GM12878 (cell line): ENCODE results near the gene CA6. TPM values are rescaled to one million over a fixed set of nuclear protein-coding genes. Genes with fewer than 3 reads are reported as not detected.

Experiments used
- BACH1 ChIP-seq: fragments of 450-650 bp; IDR thresholded peaks from 2 replicates; pipeline ENCODE4 v1.6.1; 2017; ENCODE audit warnings: mild to moderate bottlenecking, borderline replicate concordance
- BCL11A ChIP-seq: IDR thresholded peaks from 2 replicates; pipeline ENCODE4 v1.6.1; 2011; ENCODE audit warnings: low read depth, low read length
- CHD2 ChIP-seq: IDR thresholded peaks from 2 replicates; pipeline ENCODE4 v1.6.1; 2011; ENCODE audit warnings: low read depth, low read length, improper control_type of control experiment, borderline replicate concordance
- CREM ChIP-seq: IDR thresholded peaks from 2 replicates; pipeline ENCODE4 v1.6.1; 2014; ENCODE audit warnings: antibody characterized with exemption, low read depth
- ETV6 ChIP-seq, 2 experiments: fragments of 450-650 bp in 1 of 2; IDR thresholded peaks in 1 of 2; conservative IDR thresholded peaks in 1 of 2; 2 replicates each; pipeline ENCODE4 v1.6.1; 2014; ENCODE audit warnings: antibody characterized with exemption in 1 of 2, borderline replicate concordance in 1 of 2, low read depth in 1 of 2, mild to moderate bottlenecking in 1 of 2, moderate library complexity in 1 of 2
- NFIC ChIP-seq: IDR thresholded peaks from 2 replicates; pipeline ENCODE4 v1.6.1; 2012; ENCODE audit warnings: low read depth, mild to moderate bottlenecking, inconsistent platforms, low read length, moderate library complexity
- NFYA ChIP-seq: IDR thresholded peaks from 2 replicates; pipeline ENCODE4 v1.6.1; 2011; ENCODE audit warnings: low read depth, mild to moderate bottlenecking, low read length, improper control_type of control experiment, borderline replicate concordance
- NR2C2 ChIP-seq: IDR thresholded peaks from 2 replicates; pipeline ENCODE4 v1.6.1; 2011; ENCODE audit warnings: borderline replicate concordance, low read depth; ENCODE audit not compliant: control insufficient read depth, insufficient read length
- POLR2A ChIP-seq: IDR thresholded peaks from 2 replicates; pipeline ENCODE4 v1.6.1; 2011; ENCODE audit warnings: low read depth, mild to moderate bottlenecking, low read length
- RAD51 ChIP-seq: fragments of 450-650 bp; IDR thresholded peaks from 2 replicates; pipeline ENCODE4 v1.6.1; 2016; ENCODE audit warnings: moderate library complexity, mild to moderate bottlenecking, inconsistent platforms
- RELA ChIP-seq: fragments of 450-650 bp; IDR thresholded peaks from 2 replicates; pipeline ENCODE4 v1.8.0; 2014; ENCODE audit warnings: borderline replicate concordance; ENCODE audit not compliant: partially characterized antibody
- SREBF2 ChIP-seq: IDR thresholded peaks from 2 replicates; pipeline ENCODE4 v1.6.1; 2012; ENCODE audit warnings: mild to moderate bottlenecking, low read length
- SRF ChIP-seq, 2 experiments: IDR thresholded peaks; 2 replicates each; pipeline ENCODE4 v1.6.1; 2011; ENCODE audit warnings: low read depth in 2 of 2, low read length in 2 of 2, mild to moderate bottlenecking in 1 of 2, moderate library complexity in 1 of 2
- SUPT20H ChIP-seq: IDR thresholded peaks from 2 replicates; pipeline ENCODE4 v1.6.1; 2011; ENCODE audit warnings: low read depth, mild to moderate bottlenecking, low read length, moderate library complexity, borderline replicate concordance; ENCODE audit not compliant: control insufficient read depth
- SUZ12 ChIP-seq: fragments of 200-600 bp; sonication (generic); IDR thresholded peaks from one replicate; pipeline ENCODE4 v1.6.1; 2018; ENCODE audit warnings: antibody characterized with exemption, mild to moderate bottlenecking; ENCODE audit not compliant: unreplicated experiment
- WRNIP1 ChIP-seq: IDR thresholded peaks from 2 replicates; pipeline ENCODE4 v1.6.1; 2011; ENCODE audit warnings: low read depth, low read length, improper control_type of control experiment, borderline replicate concordance
- polyA plus RNA-seq, 11 experiments: library from polyadenylated mRNA; depleted of rRNA in 4 of 11; unstranded in 6 of 11; stranded (reverse) in 5 of 11; fragments of >200 nt; fragmentation: Nextera tagmentation in 4 of 11; fragmentation: Illumina TruSeq in 1 of 11; extraction: Ambion mirVana in 4 of 11; extraction: Trizol in 1 of 11; gene quantifications; 1 replicate in 1 of 11; 2 replicates in 10 of 11; pipeline versions ENCODE4 v1.2.1 to v1.2.3, GENCODE V29; 2011 to 2016; ENCODE audit warnings: inconsistent platforms in 2 of 11, missing spikeins in 2 of 11, low read depth in 1 of 11
- total RNA-seq, 4 experiments: library from RNA; depleted of rRNA in 3 of 4; stranded (reverse); fragments of >200 nt in 3 of 4; fragmentation: Illumina TruSeq in 1 of 4; extraction: Trizol in 1 of 4; gene quantifications; 2 replicates each; pipeline versions ENCODE4 v1.2.1 to v1.2.3, GENCODE V29; 2013 to 2021
- TF ChIP-seq, protein P1 (sequence below): fragments of 450-650 bp; IDR thresholded peaks from 2 replicates; pipeline ENCODE4 v1.6.1; 2017; ENCODE audit warnings: low read depth, mild to moderate bottlenecking, moderate library complexity
- TF ChIP-seq, protein P2 (sequence below): IDR thresholded peaks from 2 replicates; pipeline ENCODE4 v1.6.1; 2011; ENCODE audit warnings: low read depth, mild to moderate bottlenecking, low read length, moderate library complexity, borderline replicate concordance; ENCODE audit errors: extremely low read depth
- TF ChIP-seq, protein P3 (sequence below): fragments of 450-650 bp; IDR thresholded peaks from 2 replicates; pipeline ENCODE4 v1.6.1; 2017; ENCODE audit warnings: borderline replicate concordance
- TF ChIP-seq, protein P4 (sequence below): fragments of 450-650 bp; IDR thresholded peaks from 2 replicates; pipeline ENCODE4 v1.6.1; 2018; ENCODE audit warnings: mild to moderate bottlenecking, low read depth, moderate library complexity; ENCODE audit not compliant: partially characterized antibody
- TF ChIP-seq, protein P5 (sequence below): fragments of 450-650 bp; formaldehyde crosslinking; IDR thresholded peaks from 2 replicates; pipeline ENCODE4 v1.4.0; 2020; ENCODE audit warnings: mild to moderate bottlenecking, moderate library complexity

CA6 gene
- total and polyA plus RNA-seq, 10 of the 15 experiments (the other 5 are each of a cell fraction or from before 2014, with no cell fraction given) = not detected

DNA sequence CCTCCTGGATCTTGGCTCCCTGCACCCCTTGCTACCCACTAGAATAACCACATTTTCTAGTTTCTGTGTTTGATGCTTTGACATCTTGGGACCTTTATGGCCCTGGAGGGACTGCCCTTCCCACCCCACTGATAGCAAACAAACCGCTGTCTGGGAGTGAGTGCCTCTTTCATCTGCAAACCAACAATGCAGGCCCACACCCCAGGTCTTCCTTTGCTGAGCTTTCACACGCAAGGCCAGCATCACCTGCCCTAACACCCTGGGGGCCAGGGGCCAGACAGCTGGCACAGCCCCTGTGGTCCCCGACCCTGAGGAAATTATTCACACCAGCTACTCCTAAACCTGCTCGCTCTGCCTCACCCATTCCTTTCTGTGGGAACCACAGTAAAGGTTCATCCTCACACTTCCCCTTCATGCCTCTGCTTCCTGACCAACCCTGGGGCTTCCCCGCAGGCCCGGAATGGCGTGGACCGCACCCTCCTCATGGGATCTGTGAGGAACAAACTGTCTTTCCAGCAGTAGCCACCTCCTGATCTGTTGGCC lies 65.2 kb downstream of the CA6 start (continued):
- TF ChIP-seq NFIC (no peak), BACH1 (no peak), SREBF2 (no peak), RAD51 (no peak), POLR2A (no peak), WRNIP1 (no peak), NFYA (no peak), ETV6 (conservative IDR thresholded peaks at IDR 0.05 in 1 of 2, IDR thresholded peaks at IDR 0.05 in 1 of 2; ENCODE audit: borderline replicate concordance in 1 of 2, low read depth in 1 of 2) (no peak), SRF (IDR thresholded peaks at IDR 0.05; ENCODE audit: low read depth in 2 of 2, low read length in 2 of 2) (no peak), SUPT20H (no peak), SUZ12 (no peak), NR2C2 (no peak), CHD2 (0 out of 2 replicates have a peak, but pooled peaks have one; percentile 46), BCL11A (no peak), RELA (no peak), CREM (no peak)
- TF ChIP-seq, protein P1, sequence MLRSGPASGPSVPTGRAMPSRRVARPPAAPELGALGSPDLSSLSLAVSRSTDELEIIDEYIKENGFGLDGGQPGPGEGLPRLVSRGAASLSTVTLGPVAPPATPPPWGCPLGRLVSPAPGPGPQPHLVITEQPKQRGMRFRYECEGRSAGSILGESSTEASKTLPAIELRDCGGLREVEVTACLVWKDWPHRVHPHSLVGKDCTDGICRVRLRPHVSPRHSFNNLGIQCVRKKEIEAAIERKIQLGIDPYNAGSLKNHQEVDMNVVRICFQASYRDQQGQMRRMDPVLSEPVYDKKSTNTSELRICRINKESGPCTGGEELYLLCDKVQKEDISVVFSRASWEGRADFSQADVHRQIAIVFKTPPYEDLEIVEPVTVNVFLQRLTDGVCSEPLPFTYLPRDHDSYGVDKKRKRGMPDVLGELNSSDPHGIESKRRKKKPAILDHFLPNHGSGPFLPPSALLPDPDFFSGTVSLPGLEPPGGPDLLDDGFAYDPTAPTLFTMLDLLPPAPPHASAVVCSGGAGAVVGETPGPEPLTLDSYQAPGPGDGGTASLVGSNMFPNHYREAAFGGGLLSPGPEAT = peak; percentile 55; the same call in 1 of the 2 replicates
- TF ChIP-seq, protein P2, sequence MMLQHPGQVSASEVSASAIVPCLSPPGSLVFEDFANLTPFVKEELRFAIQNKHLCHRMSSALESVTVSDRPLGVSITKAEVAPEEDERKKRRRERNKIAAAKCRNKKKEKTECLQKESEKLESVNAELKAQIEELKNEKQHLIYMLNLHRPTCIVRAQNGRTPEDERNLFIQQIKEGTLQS = no peak
- TF ChIP-seq, protein P3, sequence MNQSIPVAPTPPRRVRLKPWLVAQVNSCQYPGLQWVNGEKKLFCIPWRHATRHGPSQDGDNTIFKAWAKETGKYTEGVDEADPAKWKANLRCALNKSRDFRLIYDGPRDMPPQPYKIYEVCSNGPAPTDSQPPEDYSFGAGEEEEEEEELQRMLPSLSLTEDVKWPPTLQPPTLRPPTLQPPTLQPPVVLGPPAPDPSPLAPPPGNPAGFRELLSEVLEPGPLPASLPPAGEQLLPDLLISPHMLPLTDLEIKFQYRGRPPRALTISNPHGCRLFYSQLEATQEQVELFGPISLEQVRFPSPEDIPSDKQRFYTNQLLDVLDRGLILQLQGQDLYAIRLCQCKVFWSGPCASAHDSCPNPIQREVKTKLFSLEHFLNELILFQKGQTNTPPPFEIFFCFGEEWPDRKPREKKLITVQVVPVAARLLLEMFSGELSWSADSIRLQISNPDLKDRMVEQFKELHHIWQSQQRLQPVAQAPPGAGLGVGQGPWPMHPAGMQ = no peak
- TF ChIP-seq, protein P4, sequence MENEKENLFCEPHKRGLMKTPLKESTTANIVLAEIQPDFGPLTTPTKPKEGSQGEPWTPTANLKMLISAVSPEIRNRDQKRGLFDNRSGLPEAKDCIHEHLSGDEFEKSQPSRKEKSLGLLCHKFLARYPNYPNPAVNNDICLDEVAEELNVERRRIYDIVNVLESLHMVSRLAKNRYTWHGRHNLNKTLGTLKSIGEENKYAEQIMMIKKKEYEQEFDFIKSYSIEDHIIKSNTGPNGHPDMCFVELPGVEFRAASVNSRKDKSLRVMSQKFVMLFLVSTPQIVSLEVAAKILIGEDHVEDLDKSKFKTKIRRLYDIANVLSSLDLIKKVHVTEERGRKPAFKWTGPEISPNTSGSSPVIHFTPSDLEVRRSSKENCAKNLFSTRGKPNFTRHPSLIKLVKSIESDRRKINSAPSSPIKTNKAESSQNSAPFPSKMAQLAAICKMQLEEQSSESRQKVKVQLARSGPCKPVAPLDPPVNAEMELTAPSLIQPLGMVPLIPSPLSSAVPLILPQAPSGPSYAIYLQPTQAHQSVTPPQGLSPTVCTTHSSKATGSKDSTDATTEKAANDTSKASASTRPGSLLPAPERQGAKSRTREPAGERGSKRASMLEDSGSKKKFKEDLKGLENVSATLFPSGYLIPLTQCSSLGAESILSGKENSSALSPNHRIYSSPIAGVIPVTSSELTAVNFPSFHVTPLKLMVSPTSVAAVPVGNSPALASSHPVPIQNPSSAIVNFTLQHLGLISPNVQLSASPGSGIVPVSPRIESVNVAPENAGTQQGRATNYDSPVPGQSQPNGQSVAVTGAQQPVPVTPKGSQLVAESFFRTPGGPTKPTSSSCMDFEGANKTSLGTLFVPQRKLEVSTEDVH = no peak
- TF ChIP-seq, protein P5, sequence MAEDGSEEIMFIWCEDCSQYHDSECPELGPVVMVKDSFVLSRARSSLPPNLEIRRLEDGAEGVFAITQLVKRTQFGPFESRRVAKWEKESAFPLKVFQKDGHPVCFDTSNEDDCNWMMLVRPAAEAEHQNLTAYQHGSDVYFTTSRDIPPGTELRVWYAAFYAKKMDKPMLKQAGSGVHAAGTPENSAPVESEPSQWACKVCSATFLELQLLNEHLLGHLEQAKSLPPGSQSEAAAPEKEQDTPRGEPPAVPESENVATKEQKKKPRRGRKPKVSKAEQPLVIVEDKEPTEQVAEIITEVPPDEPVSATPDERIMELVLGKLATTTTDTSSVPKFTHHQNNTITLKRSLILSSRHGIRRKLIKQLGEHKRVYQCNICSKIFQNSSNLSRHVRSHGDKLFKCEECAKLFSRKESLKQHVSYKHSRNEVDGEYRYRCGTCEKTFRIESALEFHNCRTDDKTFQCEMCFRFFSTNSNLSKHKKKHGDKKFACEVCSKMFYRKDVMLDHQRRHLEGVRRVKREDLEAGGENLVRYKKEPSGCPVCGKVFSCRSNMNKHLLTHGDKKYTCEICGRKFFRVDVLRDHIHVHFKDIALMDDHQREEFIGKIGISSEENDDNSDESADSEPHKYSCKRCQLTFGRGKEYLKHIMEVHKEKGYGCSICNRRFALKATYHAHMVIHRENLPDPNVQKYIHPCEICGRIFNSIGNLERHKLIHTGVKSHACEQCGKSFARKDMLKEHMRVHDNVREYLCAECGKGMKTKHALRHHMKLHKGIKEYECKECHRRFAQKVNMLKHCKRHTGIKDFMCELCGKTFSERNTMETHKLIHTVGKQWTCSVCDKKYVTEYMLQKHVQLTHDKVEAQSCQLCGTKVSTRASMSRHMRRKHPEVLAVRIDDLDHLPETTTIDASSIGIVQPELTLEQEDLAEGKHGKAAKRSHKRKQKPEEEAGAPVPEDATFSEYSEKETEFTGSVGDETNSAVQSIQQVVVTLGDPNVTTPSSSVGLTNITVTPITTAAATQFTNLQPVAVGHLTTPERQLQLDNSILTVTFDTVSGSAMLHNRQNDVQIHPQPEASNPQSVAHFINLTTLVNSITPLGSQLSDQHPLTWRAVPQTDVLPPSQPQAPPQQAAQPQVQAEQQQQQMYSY (CRISPR knock-in tag) = no peak
